ENCODE measurements around the gene ORC2. TPM values are rescaled to one million over a fixed set of nuclear protein-coding genes. Genes with fewer than 3 reads are reported as not detected.

Gene ORC2
- total RNA-seq, 1 experiment from 2014 or later: 34.0 TPM

DNA sequence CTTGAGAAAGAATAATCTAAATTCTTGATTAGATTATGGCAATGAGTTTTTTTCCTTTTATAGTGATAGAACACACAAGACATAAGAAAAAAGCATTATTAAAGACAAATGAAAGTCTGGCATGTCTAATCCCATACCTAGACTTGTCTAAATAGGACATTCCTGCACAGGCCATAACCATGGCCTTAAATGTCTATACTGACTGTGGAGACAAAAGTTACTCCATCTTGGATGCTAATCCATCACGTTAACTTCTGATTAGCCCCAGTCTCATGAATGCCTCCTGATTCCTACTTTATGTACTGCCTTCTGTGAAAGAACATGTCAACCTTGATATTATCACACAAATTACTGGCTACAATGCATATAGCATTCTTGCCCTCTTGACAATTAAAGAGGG lies 23.6 kb downstream of the ORC2 start:
- H3K36me3 ChIP-seq (ENCODE audit: low read depth): peaks cover 31% of the 10 kb centered on the region; the same call in 1 of the 2 replicates

DNA sequence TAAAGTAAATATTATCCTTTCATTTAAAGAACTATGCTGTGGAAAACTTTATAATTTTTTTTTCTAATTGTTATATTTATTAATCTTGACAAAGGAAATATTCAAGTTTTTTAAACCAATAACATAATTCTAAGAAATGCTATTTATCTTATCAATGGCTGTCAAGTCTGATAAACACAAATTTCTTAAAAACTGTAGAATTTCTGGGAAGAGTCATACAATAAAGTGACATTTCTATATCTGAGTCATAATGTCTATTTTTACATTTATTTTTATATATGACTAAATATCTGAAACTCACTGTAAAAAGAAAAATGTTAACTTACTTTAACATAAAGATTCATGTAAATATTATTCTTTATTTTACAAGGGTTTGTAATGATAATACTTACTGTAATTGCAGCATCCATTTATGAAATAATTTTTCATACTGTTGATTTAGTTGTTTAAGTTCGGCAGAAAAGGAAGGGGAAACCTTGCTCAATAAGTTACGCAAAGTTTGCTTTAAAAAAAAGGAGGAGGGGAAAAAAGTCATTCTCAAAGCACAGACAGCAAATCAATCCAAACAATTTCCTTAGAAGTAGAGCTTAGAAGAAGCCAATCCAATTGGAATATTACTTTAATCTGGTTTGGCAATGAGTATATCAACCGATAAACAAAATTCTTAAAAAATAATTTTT lies 32.4 kb downstream of the ORC2 start:
- intact Hi-C loops (cut with micrococcal nuclease; ENCODE audit: unreplicated experiment): no loop called here
- POLR2A ChIA-PET (ENCODE audit: unreplicated experiment): no interaction called here
- BruUV-seq (replicated peaks): no TSS peak

More for the DNA sequence above, 23.6 kb downstream of the ORC2 start:
- no peaks in the 10 kb centered on the region for H3K9me3 ChIP-seq (ENCODE audit: insufficient read depth, low read depth)
- ChIA-PET CTCF (interaction anchor here (0.6 kb wide), 1 partner anchor 16 kb away, joined by 3 read pairs; no protein-coding TSS in a partner anchor), POLR2A (ENCODE audit: unreplicated experiment) (no interaction called here)
- H3K27ac ChIP-seq: no peak overlapping the region
- no peak overlapping the region for H3K4me3 ChIP-seq
- BruUV-seq (replicated peaks): no TSS peak
- H3K79me2 ChIP-seq (ENCODE audit: low read depth): no peaks in the 10 kb centered on the region; the same call in 1 of the 2 replicates
- no peak overlapping the region for H2AFZ ChIP-seq
- TF ChIP-seq, protein P1, sequence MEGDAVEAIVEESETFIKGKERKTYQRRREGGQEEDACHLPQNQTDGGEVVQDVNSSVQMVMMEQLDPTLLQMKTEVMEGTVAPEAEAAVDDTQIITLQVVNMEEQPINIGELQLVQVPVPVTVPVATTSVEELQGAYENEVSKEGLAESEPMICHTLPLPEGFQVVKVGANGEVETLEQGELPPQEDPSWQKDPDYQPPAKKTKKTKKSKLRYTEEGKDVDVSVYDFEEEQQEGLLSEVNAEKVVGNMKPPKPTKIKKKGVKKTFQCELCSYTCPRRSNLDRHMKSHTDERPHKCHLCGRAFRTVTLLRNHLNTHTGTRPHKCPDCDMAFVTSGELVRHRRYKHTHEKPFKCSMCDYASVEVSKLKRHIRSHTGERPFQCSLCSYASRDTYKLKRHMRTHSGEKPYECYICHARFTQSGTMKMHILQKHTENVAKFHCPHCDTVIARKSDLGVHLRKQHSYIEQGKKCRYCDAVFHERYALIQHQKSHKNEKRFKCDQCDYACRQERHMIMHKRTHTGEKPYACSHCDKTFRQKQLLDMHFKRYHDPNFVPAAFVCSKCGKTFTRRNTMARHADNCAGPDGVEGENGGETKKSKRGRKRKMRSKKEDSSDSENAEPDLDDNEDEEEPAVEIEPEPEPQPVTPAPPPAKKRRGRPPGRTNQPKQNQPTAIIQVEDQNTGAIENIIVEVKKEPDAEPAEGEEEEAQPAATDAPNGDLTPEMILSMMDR (conservative IDR thresholded peaks at IDR 0.05): no peak
- TF ChIP-seq EZH2 (IDR thresholded peaks at IDR 0.05; ENCODE audit: low read depth): no peak
- H3K9me2 ChIP-seq (ENCODE audit: insufficient read depth): no peaks in the 10 kb centered on the region
- peaks cover 3% of the 10 kb centered on the region; the same call in 1 of the 2 replicates for H3F3A ChIP-seq (ENCODE audit: insufficient read depth, low read depth)
- H3K27me3 ChIP-seq (ENCODE audit: insufficient read depth, low read depth): no peaks in the 10 kb centered on the region
- no peaks in the 10 kb centered on the region for H4K20me1 ChIP-seq (ENCODE audit: insufficient read depth)
- no peak for DNase-seq
- intact Hi-C loops (cut with micrococcal nuclease; ENCODE audit: unreplicated experiment): no loop called here
- peaks cover 11% of the 10 kb centered on the region for H3K4me1 ChIP-seq (replicated peaks; ENCODE audit: insufficient read depth)
- H3K4me2 ChIP-seq: no peak overlapping the region

DNA sequence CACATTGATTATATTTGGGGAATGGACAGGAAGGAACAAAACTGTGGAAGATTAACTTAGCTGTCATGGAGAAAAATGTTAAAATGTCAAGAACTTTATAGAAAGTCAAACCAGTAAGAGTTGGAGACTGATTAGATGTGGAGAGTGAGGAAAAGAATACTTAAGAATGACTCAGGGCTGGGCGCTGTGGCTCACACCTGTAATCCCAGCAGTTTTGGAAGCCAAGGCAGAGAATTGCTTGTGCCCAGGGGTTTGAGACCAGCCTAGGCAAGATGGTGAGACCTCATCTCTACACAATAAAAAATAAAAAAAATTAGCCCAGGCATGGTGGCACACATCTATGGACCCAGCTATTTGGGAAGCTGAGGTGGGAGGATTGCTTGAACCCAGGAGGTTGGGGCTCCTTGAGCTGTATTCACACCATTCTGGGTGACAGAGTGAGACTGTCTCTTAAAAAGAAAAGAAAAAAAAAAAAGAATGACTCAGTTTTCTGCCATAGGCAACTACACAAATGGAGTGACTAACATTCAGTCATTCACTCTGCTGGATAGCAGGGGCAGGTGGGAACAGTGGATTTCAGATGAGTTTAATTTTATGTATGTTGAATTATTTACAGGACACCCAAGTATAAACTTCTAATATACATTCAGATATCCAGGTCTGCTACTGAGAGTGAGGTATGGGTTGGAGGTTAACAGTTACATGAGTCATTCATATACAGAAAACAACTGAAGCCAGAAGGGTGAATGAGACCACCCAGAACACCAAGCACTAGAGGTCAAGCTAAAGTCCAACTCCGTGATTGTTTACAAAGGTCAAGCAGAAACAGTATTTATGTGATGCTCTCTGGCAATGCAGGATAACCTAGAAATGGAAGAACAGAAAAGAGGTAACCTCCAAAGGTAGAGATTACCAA lies 33.9 kb downstream of the ORC2 start:
- Histone ChIP-seq H3K27ac (no peak overlapping the region), H3K9me3 (ENCODE audit: insufficient read depth, low read depth) (no peaks in the 10 kb centered on the region), H3K79me2 (ENCODE audit: low read depth) (no peaks in the 10 kb centered on the region), H3K36me3 (ENCODE audit: low read depth) (peaks cover 16% of the 10 kb centered on the region; the same call in 1 of the 2 replicates), H3K4me3 (no peak overlapping the region), H4K20me1 (ENCODE audit: insufficient read depth) (no peaks in the 10 kb centered on the region), H3K4me2 (no peak overlapping the region), H3F3A (ENCODE audit: insufficient read depth, low read depth) (no peaks in the 10 kb centered on the region), H3K9me2 (ENCODE audit: insufficient read depth) (no peaks in the 10 kb centered on the region), H3K4me1 (replicated peaks; ENCODE audit: insufficient read depth) (no peaks in the 10 kb centered on the region), H2AFZ (no peak overlapping the region), H3K27me3 (ENCODE audit: insufficient read depth, low read depth) (no peaks in the 10 kb centered on the region)
- CTCF ChIA-PET: interaction anchor here (0.7 kb wide), 1 partner anchor 139 kb away, joined by 4 read pairs; no protein-coding TSS in a partner anchor
- POLR2A ChIA-PET (ENCODE audit: unreplicated experiment): no interaction called here
- TF ChIP-seq, protein P1 (conservative IDR thresholded peaks at IDR 0.05): no peak
- TF ChIP-seq EZH2 (IDR thresholded peaks at IDR 0.05; ENCODE audit: low read depth): no peak
- intact Hi-C loops (cut with micrococcal nuclease; ENCODE audit: unreplicated experiment): no loop called here
- BruUV-seq (replicated peaks): no TSS peak
- no peak for DNase-seq

More for the DNA sequence above, 32.4 kb downstream of the ORC2 start:
- H3F3A ChIP-seq (ENCODE audit: insufficient read depth, low read depth): no peaks in the 10 kb centered on the region
- H3K27ac ChIP-seq: no peak overlapping the region
- no peaks in the 10 kb centered on the region for H3K9me3 ChIP-seq (ENCODE audit: insufficient read depth, low read depth)
- no peaks in the 10 kb centered on the region for H4K20me1 ChIP-seq (ENCODE audit: insufficient read depth)
- no peaks in the 10 kb centered on the region for H3K27me3 ChIP-seq (ENCODE audit: insufficient read depth, low read depth)
- H3K4me1 ChIP-seq (replicated peaks; ENCODE audit: insufficient read depth): no peaks in the 10 kb centered on the region
- no peaks in the 10 kb centered on the region for H3K9me2 ChIP-seq (ENCODE audit: insufficient read depth)
- H3K4me2 ChIP-seq: no peak overlapping the region
- H3K4me3 ChIP-seq: no peak overlapping the region
- TF ChIP-seq, protein P1 (conservative IDR thresholded peaks at IDR 0.05): no peak
- TF ChIP-seq EZH2 (IDR thresholded peaks at IDR 0.05; ENCODE audit: low read depth): no peak
- no peak overlapping the region for H2AFZ ChIP-seq
- no peak for DNase-seq
- H3K36me3 ChIP-seq (ENCODE audit: low read depth): peaks cover 12% of the 10 kb centered on the region; the same call in 1 of the 2 replicates
- CTCF ChIA-PET: no interaction called here
- no peaks in the 10 kb centered on the region for H3K79me2 ChIP-seq (ENCODE audit: low read depth)
